GM18867 (cell line): ENCODE measurements around the gene KRTAP5-4.
"Not testable (repeated sequence)": the region's sequence is repeated elsewhere in the genome, so short reads cannot be mapped to it uniquely, and the experiment has no call there.

Experiments used
- ATAC-seq: cut with Tn5 transposase; IDR thresholded peaks from one replicate; pipeline ENCODE4 v1.9.1; 2021; ENCODE audit warnings: mild to moderate bottlenecking, moderate library complexity; ENCODE audit not compliant: unreplicated experiment

Gene KRTAP5-4, protein sequence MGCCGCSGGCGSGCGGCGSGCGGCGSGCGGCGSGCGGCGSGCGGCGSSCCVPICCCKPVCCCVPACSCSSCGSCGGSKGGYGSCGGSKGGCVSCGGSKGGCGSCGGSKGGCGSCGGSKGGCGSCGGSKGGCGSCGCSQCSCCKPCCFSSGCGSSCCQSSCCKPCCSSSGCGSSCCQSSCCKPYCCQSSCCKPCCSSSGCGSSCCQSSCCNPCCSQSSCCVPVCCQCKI

DNA sequence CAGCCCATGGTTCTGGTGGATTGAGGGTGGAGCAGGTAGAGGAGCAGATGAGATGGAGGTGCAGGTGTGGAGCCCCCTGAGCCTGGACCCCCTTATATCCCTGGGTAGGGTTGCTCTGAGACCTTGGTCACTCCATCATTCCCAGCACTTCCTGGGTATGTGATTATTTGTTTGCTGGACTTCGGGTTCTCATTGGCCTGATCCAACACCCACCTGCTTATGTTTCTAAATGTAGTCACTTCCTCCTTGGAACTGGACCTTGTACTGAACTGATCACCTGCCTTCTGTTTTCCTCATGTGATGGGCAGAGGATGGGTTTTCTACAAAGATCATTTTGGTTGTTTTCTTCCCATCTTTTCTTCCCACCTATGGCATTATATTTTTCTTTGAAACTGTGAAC, at the start of gene KRTAP5-4:
TSS of gene KRTAP5-4 (minus strand) at position 53 of the 400 bp plus-strand sequence. CDS start at position 8, 45 bp downstream.
- no peak for ATAC-seq

DNA sequence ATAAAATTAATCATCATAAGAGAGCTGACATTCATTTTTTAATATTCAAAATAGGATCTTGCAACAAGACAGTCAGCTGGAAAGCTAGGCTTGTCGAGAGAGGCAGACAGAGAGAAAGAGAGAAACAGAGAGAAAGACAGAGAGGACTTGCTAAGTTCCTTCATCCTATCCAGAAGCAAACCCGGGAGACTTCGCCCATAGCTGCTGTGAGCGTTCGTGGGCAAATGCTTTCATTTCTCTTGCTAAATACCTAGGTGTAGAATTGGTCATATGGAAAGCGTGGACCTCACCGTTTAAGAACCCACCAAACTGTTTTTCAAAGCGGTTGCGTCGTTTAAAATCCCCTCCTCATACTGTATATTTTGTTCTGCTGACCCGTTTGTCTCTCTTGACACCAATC, 49.7 kb upstream of the KRTAP5-4 start:
- ATAC-seq = no peak

GRCh38 chr11:1670905-1671371, 49.0 kb upstream of the KRTAP5-4 start:
- no peak for ATAC-seq

DNA sequence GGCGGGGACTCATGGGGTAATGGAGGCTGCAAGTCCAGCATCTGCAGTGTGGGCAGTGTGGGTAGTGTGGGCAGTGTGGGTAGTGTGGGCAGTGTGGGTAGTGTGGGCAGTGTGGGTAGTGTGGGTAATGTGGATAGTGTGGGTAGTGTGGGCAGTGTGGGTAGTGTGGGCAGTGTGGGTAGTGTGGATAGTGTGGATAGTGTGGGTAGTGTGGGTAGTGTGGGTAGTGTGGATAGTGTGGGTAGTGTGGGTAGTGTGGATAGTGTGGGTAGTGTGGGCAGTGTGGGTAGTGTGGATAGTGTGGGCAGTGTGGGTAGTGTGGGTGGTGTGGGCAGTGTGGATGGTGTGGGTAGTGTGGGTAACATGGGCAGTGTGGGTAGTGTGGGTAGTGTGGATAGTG, 48.5 kb upstream of the KRTAP5-4 start:
- not testable (repeated sequence) for ATAC-seq

DNA sequence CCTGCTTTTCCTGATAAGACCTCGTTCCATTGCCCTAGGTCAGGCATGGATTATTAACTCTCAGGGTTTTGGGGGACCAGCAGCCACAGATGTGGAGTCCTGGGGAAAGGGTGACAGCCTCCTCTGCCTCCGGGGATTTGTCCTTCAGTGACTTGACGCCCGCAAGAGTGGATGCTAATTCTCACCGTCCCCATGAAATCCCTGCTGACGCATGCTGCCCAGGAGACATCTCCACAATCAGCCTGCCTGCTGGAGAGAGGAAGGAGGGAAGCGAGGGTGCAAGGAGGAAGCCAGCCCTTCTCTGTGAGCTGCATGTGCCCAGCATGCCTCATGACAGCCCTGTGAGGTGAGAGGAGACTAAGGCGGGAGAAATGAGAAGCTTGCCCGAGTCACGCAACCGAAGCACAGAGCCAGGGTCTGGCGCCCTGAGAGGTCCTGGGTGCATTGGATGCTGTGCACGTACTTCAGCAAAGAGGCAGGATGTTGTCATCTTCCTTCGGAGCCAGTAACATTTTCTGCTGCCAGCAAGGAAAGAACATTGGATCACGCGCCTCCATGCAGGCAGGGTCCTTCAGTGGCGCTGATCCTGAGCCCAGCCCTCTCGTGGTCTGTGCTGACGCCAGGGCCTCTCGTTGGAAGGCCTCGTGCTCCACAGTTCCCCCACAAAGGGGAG, 47.7 kb upstream of the KRTAP5-4 start:
- ATAC-seq = no peak

DNA sequence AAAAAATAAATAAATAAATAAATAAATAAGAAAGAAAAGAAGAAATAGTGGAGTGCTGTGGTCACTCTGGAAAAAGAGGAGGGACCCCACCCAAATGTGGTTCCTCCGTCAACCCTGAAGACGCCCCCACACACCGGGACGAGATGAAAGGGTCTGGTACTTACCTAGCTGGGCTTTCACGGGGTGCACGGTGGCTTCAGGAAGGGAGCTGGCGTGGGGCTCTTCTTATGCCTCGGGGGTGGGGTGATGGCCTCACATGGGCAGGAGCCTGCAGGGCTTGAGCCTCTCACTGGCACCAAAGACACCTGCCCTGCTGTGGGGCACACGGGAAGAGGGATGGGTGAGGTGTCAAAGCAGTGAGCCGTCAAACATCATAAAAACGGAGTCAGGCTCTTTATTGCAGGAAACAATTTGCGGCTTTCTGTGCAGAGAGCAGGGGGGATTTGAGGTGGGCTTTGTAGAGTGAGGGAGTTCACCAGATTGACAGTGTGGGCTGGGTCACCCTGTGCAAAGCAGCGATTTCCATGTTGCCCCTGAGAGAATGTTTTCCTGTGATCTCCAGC, 47.1 kb upstream of the KRTAP5-4 start:
- no peak for ATAC-seq

- no peak for ATAC-seq
Measured at GRCh38 chr11:1667906-1668305, 46.0 kb upstream of the KRTAP5-4 start.

GRCh38 chr11:1667121-1667850, 45.3 kb upstream of the KRTAP5-4 start:
- ATAC-seq = no peak

DNA sequence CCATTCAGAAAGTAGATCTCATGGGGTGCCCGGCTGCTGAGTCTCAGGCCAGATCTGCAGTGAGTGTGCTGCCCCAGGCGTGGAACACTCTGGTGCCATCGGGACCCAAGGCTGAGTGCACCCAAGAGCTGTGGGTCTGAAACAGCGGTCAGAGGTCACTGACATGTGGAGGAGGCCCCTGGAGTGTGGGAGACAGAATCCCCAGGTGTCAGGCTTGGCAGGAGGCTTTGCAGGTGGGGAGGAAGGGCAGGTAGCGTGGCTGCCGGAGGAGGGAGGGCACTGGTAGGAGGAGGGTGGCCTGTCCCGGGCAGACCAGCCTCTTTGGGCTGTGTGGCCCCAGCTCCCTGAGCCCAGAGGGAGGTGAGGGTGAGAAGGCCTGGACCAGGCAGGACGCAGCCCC, 43.4 kb upstream of the KRTAP5-4 start:
- ATAC-seq = no peak

DNA sequence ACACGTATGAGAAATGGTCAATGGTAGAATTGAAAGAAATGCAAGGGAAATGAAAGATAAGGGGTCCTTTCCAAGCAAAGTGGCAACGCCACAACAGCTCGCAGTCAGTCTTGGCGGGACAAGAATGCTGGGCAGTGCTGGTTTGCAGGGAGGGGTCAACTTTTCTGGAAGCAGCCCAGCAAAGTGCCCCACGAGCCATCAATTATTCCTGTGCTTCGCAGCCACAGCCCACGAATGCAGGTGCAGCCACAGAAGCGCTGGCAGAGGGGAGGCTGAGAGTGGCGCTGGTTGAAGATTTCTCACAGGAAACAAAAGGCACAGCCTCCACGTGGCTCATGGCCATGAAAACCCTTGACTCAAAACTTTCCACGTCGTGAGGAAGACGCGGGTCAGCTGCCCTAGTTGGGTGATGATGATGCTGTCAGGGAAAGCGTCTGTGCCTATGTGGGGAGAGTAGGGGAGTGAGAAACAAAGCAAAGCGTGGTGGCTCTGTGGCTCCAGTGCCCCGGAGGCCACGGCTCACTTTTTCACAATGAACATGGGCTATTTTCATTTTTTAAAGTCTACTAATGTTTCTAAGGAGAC, 40.9 kb upstream of the KRTAP5-4 start:
- not testable (repeated sequence) for ATAC-seq

GRCh38 chr11:1661454-1662269, 39.7 kb upstream of the KRTAP5-4 start:
- not testable (repeated sequence) for ATAC-seq

- ATAC-seq = no peak
Measured at GRCh38 chr11:1660111-1660867, 38.4 kb upstream of the KRTAP5-4 start.

- ATAC-seq = no peak
Measured at GRCh38 chr11:1659506-1659905, 37.6 kb upstream of the KRTAP5-4 start.

GRCh38 chr11:1656670-1657069, 34.7 kb upstream of the KRTAP5-4 start:
- no peak for ATAC-seq

DNA sequence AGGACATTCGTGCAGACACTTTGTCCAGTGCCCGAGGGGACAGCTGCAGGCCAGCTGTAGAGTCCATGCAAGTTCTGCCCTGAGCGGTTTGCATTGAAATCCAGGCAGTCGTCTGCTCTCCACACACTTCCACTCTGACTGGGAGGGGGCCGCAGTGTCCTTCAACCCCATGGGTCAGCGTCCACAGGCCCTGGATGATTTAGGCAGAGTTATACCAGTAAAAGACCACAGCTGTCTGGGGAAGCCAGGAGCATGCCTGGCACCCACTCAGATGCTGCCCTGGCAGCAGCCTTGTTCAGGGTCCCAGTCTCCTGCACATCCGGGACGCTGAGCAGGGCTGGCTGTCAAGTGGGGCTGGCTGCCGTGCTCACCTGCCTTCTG, 34.1 kb upstream of the KRTAP5-4 start:
- ATAC-seq = no peak

DNA sequence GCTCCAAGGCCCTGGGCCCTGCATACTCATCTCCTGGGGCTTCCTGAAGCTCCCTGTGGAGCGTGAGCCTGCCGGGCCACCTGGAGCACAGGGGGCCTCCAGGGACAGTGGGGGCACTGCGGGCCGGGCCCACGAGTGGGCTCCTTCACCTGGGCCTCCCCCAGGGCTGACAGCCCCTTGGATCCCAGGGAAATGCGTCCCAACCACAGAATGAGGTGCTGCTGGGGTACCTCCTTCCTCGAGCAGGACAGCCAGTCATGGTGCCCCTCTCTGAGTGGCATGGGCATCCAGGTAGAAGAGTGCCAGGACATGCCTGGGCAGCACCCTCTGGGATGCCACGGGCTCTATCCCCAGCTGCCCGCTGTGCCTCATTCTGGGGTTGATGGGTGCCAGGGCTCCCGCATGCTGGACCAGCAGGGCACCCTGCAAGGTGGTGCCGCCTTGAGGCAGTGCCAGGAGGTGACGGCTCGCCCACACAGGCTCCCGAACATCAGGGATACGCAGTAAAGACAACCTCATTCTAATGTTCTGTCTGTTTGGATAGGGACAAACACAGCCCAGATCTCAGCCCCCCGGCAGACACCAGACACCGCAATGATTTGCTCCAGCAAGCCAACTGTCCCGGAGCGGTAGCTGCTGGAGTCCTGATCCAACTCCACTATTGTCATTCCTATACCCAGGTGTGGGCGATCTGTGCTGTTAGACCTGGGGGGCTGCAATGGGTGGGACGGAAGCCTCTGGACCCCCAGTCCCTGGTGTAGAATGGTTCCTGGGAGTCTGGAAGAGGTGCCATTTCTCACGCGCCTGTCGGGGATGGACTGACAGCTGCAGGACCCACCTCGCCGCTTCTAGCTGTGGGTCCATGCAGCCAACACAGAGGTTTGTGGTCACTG, 33.5 kb upstream of the KRTAP5-4 start:
- ATAC-seq = no peak

- no peak for ATAC-seq
Measured at GRCh38 chr11:1654388-1655167, 32.6 kb upstream of the KRTAP5-4 start.
